Smooth muscle cell (in vitro differentiated cells): Measurements from ENCODE around the gene IL2RG. TPM values are rescaled to one million over a fixed set of nuclear protein-coding genes. Genes with fewer than 3 reads are reported as not detected.

Source experiments
- DNase-seq: peaks from one replicate; lab custom pipeline; 2025; ENCODE audit not compliant: unreplicated experiment; lab: John Stamatoyannopoulos, UW
- H2AFZ ChIP-seq: fragments of 200-600 bp; sonication (generic); 2 replicates; pipeline ENCODE4 v1.6.0; 2016; ENCODE audit warnings: antibody characterized with exemption, low read depth, mild to moderate bottlenecking
- H3F3A ChIP-seq: fragments of 200-600 bp; sonication (generic); 2 replicates; pipeline ENCODE4 v1.6.0; 2017; ENCODE audit warnings: antibody characterized with exemption, low read depth
- H3K27ac ChIP-seq: fragments of 200-600 bp; sonication (generic); 2 replicates; pipeline ENCODE4 v1.5.1; 2016; ENCODE audit warnings: low read depth, mild to moderate bottlenecking
- H3K27me3 ChIP-seq: fragments of 200-600 bp; sonication (generic); 2 replicates; pipeline ENCODE4 v1.6.1; 2016; ENCODE audit warnings: low read depth, mild to moderate bottlenecking
- H3K36me3 ChIP-seq: fragments of 200-600 bp; sonication (generic); 2 replicates; pipeline ENCODE4 v1.5.1; 2016; ENCODE audit warnings: low read depth
- H3K4me1 ChIP-seq: fragments of 200-600 bp; sonication (generic); 2 replicates; pipeline ENCODE4 v1.5.1; 2016; ENCODE audit warnings: low read depth
- H3K4me2 ChIP-seq: fragments of 200-600 bp; sonication (generic); 2 replicates; pipeline ENCODE4 v1.6.0; 2016; ENCODE audit warnings: mild to moderate bottlenecking
- H3K4me3 ChIP-seq: fragments of 200-600 bp; sonication (generic); 2 replicates; pipeline ENCODE4 v1.5.1; 2016; ENCODE audit warnings: mild to moderate bottlenecking
- H3K79me2 ChIP-seq: fragments of 200-600 bp; sonication (generic); 2 replicates; pipeline ENCODE4 v1.6.0; 2016; ENCODE audit warnings: low read depth, mild to moderate bottlenecking
- H3K9ac ChIP-seq: fragments of 200-600 bp; sonication (generic); 2 replicates; pipeline ENCODE4 v1.6.0; 2016; ENCODE audit warnings: low read depth
- H3K9me3 ChIP-seq: fragments of 200-600 bp; sonication (generic); replicated peaks from 2 replicates; pipeline ENCODE4 v1.5.1; 2016; ENCODE audit warnings: low read depth
- H4K20me1 ChIP-seq: fragments of 200-600 bp; sonication (generic); 2 replicates; pipeline ENCODE4 v1.6.0; 2016; ENCODE audit warnings: low read depth
- WGBS: methylation state at CpG from one replicate; pipeline ENCODE4 v1.1.7; 2016; ENCODE audit warnings: low lambda C conversion rate; 5-methylcytosine and 5-hydroxymethylcytosine counted together
- polyA plus RNA-seq: library from polyadenylated mRNA; unstranded; fragments of >200 nt; fragmentation: Nextera tagmentation; extraction: Ambion mirVana; gene quantifications from 2 replicates; pipeline ENCODE4 v1.2.1, GENCODE V29; 2016
- total RNA-seq: library from RNA; depleted of rRNA; stranded (reverse); fragments of >200 nt; gene quantifications from 2 replicates; pipeline ENCODE4 v1.2.3, GENCODE V29; 2014
- TF ChIP-seq, protein P1 (sequence below): fragments of 200-600 bp; sonication (generic); IDR thresholded peaks from 2 replicates; pipeline ENCODE4 v1.5.1; 2017; ENCODE audit warnings: borderline replicate concordance, mild to moderate bottlenecking, antibody characterized with exemption; ENCODE audit not compliant: insufficient read depth, poor library complexity, severe bottlenecking

The IL2RG gene
- total and polyA plus RNA-seq, 2 experiments from 2014 or later, result not detected

DNA sequence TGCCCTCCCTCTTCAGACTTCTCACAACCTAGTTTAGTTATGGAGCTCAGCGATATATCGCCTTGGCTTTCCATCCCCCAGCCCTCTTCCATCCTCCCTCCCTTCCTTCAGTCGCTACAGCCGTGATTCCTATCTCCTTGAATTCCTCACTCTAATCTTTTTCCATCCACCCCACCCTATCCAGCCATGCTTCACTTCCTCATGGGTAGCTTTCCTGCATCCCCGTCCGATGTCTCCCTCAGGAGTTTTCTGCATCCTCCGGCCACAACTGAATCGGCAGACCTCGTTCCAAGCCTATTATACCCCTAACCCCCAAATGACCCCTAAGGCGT is 43.7 kb downstream of the IL2RG start:
- H2AFZ ChIP-seq, result peak overlapping the region; percentile 33
- TF ChIP-seq, protein P1, sequence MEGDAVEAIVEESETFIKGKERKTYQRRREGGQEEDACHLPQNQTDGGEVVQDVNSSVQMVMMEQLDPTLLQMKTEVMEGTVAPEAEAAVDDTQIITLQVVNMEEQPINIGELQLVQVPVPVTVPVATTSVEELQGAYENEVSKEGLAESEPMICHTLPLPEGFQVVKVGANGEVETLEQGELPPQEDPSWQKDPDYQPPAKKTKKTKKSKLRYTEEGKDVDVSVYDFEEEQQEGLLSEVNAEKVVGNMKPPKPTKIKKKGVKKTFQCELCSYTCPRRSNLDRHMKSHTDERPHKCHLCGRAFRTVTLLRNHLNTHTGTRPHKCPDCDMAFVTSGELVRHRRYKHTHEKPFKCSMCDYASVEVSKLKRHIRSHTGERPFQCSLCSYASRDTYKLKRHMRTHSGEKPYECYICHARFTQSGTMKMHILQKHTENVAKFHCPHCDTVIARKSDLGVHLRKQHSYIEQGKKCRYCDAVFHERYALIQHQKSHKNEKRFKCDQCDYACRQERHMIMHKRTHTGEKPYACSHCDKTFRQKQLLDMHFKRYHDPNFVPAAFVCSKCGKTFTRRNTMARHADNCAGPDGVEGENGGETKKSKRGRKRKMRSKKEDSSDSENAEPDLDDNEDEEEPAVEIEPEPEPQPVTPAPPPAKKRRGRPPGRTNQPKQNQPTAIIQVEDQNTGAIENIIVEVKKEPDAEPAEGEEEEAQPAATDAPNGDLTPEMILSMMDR, result no peak
- H3K4me2 ChIP-seq, result peak overlapping the region; percentile 83
- peak overlapping the region; percentile 29 for H3K9ac ChIP-seq
- H4K20me1 ChIP-seq, result no peaks in the 10 kb centered on the region
- DNase-seq, result no peak
- H3K79me2 ChIP-seq, result peaks cover 31% of the 10 kb centered on the region
- H3K36me3 ChIP-seq, result no peaks in the 10 kb centered on the region
- WGBS, result 43% methylated on average over 10 of the region's 10 CpGs
- no peaks in the 10 kb centered on the region for H3K27me3 ChIP-seq
- H3K4me1 ChIP-seq, result peaks cover 11% of the 10 kb centered on the region
- peak overlapping the region; percentile 66 for H3K4me3 ChIP-seq
- peak overlapping the region; percentile 91 for H3K27ac ChIP-seq
- H3K9me3 ChIP-seq, result no peaks in the 10 kb centered on the region
- H3F3A ChIP-seq, result no peaks in the 10 kb centered on the region

DNA sequence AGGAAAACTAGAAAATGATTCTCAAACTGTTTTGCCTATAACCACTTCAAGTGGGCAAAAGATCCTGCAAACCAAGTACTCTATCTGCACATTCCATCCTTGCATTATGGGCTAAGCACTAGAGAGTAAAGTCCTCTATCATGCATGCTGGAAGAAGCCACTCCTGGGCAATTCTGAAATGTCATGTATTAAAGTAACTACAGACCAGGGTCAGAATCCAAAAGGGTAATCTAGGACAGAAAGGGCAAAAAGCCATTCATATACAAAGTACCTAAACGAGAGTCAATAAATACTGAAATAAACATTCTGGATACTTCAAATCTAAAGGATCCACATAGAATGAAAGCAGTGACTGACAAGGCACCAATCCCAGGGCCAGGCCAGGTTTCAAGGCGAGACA is 44.3 kb downstream of the IL2RG start:
- Histone ChIP-seq H3K9ac (peak overlapping the region; percentile 29), H3K4me1 (peaks cover 11% of the 10 kb centered on the region), H3K79me2 (peaks cover 31% of the 10 kb centered on the region), H3K9me3 (no peaks in the 10 kb centered on the region), H3K36me3 (no peaks in the 10 kb centered on the region), H3K4me3 (peak overlapping the region; percentile 66), H3K27me3 (no peaks in the 10 kb centered on the region), H3K27ac (peak overlapping the region; percentile 91), H3F3A (no peaks in the 10 kb centered on the region), H2AFZ (no peak overlapping the region), H4K20me1 (no peaks in the 10 kb centered on the region), H3K4me2 (peak overlapping the region; percentile 83)
- WGBS, result 28% methylated on average over 2 of the region's 2 CpGs
- TF ChIP-seq, protein P1, result no peak
- no peak for DNase-seq

DNA sequence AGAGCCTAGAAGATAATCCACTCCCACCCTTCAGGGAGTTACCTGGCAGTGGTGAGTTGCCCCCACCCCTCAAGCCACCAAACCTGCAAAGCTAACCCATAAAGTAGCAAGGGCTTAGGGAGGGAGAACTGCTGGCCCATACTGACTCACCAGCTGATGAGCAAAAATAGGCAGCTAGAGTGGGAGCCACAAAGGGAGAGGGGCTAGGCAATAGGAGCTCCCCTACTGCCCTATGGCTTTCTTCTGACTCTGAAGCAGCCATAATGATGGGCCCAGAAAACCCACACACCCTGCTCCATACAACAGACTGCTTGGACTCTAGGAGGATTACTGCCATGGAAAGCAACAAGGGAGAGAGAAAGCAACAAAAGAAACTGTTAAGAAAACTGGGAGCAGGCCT is 51.2 kb downstream of the IL2RG start:
- H3K4me1 ChIP-seq, result no peaks in the 10 kb centered on the region
- H3K36me3 ChIP-seq, result no peaks in the 10 kb centered on the region
- no peak overlapping the region for H3K9ac ChIP-seq
- no peaks in the 10 kb centered on the region for H3K27me3 ChIP-seq
- H2AFZ ChIP-seq, result no peak overlapping the region
- H3K79me2 ChIP-seq, result peaks cover 11% of the 10 kb centered on the region
- no peaks in the 10 kb centered on the region for H3K9me3 ChIP-seq
- no peak for DNase-seq
- no peak overlapping the region for H3K27ac ChIP-seq
- H3K4me3 ChIP-seq, result no peak overlapping the region
- TF ChIP-seq, protein P1, result no peak
- no peaks in the 10 kb centered on the region for H4K20me1 ChIP-seq
- no peak overlapping the region for H3K4me2 ChIP-seq
- no peaks in the 10 kb centered on the region for H3F3A ChIP-seq

DNA sequence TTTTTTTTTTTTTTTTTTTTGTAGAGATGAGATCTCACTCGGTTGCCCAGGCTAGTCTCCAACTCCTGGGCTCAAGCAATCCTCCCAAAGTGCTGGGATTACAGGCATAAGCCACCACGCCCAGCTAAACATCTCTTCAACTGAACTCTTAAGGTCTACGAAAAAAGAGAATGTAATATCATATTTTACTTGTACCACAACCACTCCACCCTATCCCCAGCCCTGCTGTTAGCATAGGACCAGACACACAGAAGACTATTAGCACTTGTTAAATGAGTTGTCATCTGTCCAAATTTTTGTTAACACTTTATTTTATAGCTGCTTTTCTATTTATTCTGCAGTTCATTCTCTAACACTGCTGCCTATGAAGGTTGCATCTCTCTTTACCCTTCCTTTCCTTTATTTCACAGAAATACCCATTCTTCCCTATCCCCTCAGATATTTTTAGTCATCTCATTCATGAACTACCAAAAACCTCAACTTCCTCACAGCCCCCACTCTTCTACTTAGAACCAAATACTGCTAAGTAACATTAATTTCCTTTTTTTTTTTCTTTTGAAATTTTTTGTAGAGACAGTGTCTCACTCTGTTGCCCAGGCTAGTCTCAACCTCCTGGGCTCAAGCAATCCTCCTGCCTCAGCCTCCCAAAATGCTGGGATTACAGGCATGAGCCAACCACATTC is 53.4 kb downstream of the IL2RG start:
- H3K9ac ChIP-seq, result no peak overlapping the region
- no peaks in the 10 kb centered on the region for H3K27me3 ChIP-seq
- H3K9me3 ChIP-seq, result no peaks in the 10 kb centered on the region
- H3F3A ChIP-seq, result no peaks in the 10 kb centered on the region
- H3K79me2 ChIP-seq, result no peaks in the 10 kb centered on the region
- DNase-seq, result no peak
- H3K27ac ChIP-seq, result no peak overlapping the region
- TF ChIP-seq, protein P1, result no peak
- H3K4me3 ChIP-seq, result no peak overlapping the region
- H2AFZ ChIP-seq, result no peak overlapping the region
- no peaks in the 10 kb centered on the region for H3K4me1 ChIP-seq
- no peak overlapping the region for H3K4me2 ChIP-seq
- 57% methylated on average over 3 of the region's 3 CpGs for WGBS
- H3K36me3 ChIP-seq, result no peaks in the 10 kb centered on the region
- no peaks in the 10 kb centered on the region for H4K20me1 ChIP-seq
